Liver (tissue), 3 donors: ENCODE measurements around the gene PIP5KL1.

Source experiments
- CTCF ChIP-seq: fragments of 150-350 bp; IDR thresholded peaks from 2 replicates; pipeline ENCODE4 v1.5.1; 2017; ENCODE audit warnings: improper control_type of control experiment, low read depth, low read length; ENCODE audit not compliant: missing input control
- EGR1 ChIP-seq, 2 donors: IDR thresholded peaks; 2 replicates each; pipeline ENCODE4 v1.6.1; 2016 to 2018; ENCODE audit warnings: antibody characterized with exemption in 2 of 2, low read depth in 2 of 2
- GABPA ChIP-seq, 2 donors: IDR thresholded peaks in 1 of 2; conservative IDR thresholded peaks in 1 of 2; 2 replicates each; pipeline ENCODE4 v1.6.1; 2016; ENCODE audit warnings: antibody characterized with exemption in 2 of 2, mild to moderate bottlenecking in 1 of 2, moderate library complexity in 1 of 2
- JUND ChIP-seq, 2 donors: IDR thresholded peaks; 2 replicates each; pipeline ENCODE4 v1.6.1; 2016; ENCODE audit warnings: antibody characterized with exemption in 2 of 2
- MAX ChIP-seq: IDR thresholded peaks from 2 replicates; pipeline ENCODE4 v1.6.1; 2016; ENCODE audit warnings: antibody characterized with exemption
- TF ChIP-seq, protein P1 (sequence below): IDR thresholded peaks from 2 replicates; pipeline ENCODE4 v1.6.1; 2016; ENCODE audit warnings: antibody characterized with exemption
- donor health status: healthy.
- donor health status: healthy.

- TF ChIP-seq CTCF (no peak), EGR1 (IDR thresholded peaks at IDR 0.05; ENCODE audit: low read depth in 2 of 2) (no peak), MAX (no peak), JUND (IDR thresholded peaks at IDR 0.05) (no peak), GABPA (IDR thresholded peaks at IDR 0.05 in 1 of 2, conservative IDR thresholded peaks at IDR 0.05 in 1 of 2) (no peak)
- TF ChIP-seq, protein P1, sequence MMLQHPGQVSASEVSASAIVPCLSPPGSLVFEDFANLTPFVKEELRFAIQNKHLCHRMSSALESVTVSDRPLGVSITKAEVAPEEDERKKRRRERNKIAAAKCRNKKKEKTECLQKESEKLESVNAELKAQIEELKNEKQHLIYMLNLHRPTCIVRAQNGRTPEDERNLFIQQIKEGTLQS: no peak
These were observed 46.1 kb downstream of the PIP5KL1 start for GRCh38 chr9:127884427-127884911.
